GM06990 (cell line): ENCODE results near the gene NKD1.

Source experiments
- DNase-seq: peaks from one replicate; pipeline ENCODE4 v3.0.0-alpha.2; 2011; ENCODE audit not compliant: insufficient read length; ENCODE audit errors: extremely low read depth
- H3K27me3 ChIP-seq: replicated peaks from 2 replicates; pipeline ENCODE4 v1.6.0; 2011; ENCODE audit warnings: low read length; ENCODE audit not compliant: control insufficient read depth, insufficient read depth
- H3K36me3 ChIP-seq: 2 replicates; pipeline ENCODE4 v1.5.1; 2011; ENCODE audit warnings: low read length; ENCODE audit not compliant: control insufficient read depth, insufficient read depth
- H3K4me3 ChIP-seq: replicated peaks from 2 replicates; pipeline ENCODE4 v1.5.1; 2011; ENCODE audit warnings: low read depth, mild to moderate bottlenecking, control low read depth, low read length
- TF ChIP-seq, protein P1 (sequence below): IDR thresholded peaks from 2 replicates; pipeline ENCODE4 v1.5.1; 2011; ENCODE audit warnings: low read length, control low read depth, mild to moderate bottlenecking, inconsistent platforms; ENCODE audit not compliant: insufficient read depth, poor library complexity, severe bottlenecking

NKD1 gene

DNA sequence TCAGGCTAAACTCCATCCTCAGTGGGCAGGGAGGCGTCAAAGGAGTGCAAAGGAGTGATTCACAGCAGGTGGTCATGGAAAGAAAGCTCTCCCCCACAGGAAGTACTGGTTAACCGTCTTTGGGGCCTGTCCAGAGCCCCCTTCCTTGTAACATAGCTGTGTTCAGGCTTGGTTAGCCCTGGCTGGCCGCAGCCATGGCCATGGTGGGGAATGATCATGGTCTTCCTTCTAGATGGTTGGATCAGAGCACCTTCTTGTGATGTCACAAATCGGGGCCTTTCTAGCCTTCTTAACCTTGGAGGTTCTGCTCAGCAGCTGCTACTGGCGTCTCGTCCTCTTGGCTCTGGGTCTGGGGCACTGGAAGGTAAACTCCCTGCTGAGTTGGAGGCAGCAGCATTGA, 15.8 kb downstream of the NKD1 start:
- no peak overlapping the region for H3K4me3 ChIP-seq
- H3K27me3 ChIP-seq, result no peaks in the 10 kb centered on the region
- H3K36me3 ChIP-seq, result no peaks in the 10 kb centered on the region
- TF ChIP-seq, protein P1, sequence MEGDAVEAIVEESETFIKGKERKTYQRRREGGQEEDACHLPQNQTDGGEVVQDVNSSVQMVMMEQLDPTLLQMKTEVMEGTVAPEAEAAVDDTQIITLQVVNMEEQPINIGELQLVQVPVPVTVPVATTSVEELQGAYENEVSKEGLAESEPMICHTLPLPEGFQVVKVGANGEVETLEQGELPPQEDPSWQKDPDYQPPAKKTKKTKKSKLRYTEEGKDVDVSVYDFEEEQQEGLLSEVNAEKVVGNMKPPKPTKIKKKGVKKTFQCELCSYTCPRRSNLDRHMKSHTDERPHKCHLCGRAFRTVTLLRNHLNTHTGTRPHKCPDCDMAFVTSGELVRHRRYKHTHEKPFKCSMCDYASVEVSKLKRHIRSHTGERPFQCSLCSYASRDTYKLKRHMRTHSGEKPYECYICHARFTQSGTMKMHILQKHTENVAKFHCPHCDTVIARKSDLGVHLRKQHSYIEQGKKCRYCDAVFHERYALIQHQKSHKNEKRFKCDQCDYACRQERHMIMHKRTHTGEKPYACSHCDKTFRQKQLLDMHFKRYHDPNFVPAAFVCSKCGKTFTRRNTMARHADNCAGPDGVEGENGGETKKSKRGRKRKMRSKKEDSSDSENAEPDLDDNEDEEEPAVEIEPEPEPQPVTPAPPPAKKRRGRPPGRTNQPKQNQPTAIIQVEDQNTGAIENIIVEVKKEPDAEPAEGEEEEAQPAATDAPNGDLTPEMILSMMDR, result no peak
- DNase-seq, result no peak

DNA sequence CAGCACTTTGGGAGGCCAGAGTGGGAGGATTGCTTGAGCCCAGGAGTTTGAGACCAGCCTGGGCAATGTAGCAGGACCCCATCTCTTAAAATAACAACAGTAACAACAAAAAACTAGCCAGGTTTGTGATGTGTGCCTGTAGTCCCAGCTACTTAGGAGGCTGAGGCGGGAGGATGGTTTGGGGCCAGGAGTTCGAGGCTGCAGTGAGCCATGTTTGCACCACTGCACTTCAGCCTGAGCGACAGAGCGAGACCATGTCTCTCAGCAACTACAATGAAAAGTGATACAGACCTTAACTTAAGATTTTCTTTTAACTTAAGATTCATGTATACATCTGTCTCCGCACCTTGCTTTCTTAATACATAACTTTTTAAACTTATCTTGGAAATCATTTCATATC, 17.2 kb downstream of the NKD1 start:
- Histone ChIP-seq H3K4me3 (no peak overlapping the region), H3K27me3 (no peaks in the 10 kb centered on the region), H3K36me3 (no peaks in the 10 kb centered on the region)
- TF ChIP-seq, protein P1, result no peak
- DNase-seq, result no peak

DNA sequence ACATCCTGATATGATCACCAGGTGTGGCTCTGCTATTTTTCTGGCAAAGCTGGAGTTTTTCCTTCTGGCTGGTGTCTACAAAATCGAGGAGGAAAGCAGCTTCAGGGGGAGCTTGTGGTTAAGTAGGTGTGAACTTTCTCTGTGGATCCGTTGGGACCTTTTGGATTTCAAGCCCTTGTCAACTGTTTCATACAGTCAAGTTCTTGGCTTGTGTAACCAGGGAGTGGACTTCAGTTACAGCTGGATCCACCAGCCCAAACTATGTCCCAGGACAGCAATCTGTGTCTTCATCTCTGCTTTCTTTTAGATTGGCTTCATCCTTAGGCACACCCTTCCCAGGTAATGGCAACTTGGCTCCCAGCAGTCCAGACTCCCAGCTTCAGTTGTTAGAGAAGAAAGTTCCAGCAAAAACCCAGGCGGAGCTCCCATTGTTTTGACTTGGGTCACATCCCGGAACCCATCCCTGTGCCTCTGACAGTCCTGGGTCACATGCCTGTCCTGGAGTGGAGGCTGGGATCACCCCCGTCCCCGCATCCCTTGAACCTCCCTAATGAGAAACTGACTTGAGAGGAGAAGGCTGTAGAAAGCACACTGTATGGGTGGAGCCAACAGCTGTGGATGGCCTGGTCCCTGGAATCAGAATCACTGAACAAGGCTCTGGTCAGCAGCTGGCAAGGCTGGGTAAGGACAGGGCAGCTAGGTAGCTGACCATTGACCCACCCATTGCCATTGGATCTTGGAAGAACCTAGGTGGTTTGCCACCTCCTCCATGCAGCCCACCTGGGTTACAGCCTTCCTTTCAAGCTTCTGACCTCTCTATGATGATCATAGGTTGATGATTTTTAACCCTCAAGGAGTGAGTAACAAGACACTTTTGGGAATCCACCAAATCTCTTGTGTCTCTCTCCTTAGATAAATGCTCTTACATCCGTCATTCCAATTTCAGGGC, 18.1 kb downstream of the NKD1 start:
- Histone ChIP-seq H3K4me3 (no peak overlapping the region), H3K36me3 (no peaks in the 10 kb centered on the region), H3K27me3 (no peaks in the 10 kb centered on the region)
- TF ChIP-seq, protein P1, result no peak
- no peak for DNase-seq

DNA sequence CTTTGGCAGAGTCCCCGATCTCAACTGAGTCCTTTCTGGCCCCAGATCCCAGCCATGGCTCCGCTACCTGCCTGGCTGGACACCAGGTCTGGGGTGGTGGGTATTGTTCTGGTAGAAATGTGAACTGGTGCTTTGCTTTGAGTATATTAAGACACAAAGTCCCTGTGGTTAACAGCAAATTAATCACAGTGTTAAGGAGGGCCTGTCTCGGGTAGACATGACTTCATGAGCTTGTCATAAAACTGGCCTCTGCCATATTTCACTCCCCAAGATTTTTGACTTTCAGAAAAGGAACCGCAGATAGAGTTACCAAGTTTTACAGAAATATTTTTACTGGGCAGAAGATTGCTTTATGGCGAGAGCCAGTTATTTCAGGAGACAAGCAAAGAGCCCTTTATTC, 19.5 kb downstream of the NKD1 start:
- H3K27me3 ChIP-seq, result no peaks in the 10 kb centered on the region
- no peak overlapping the region for H3K4me3 ChIP-seq
- DNase-seq, result no peak
- TF ChIP-seq, protein P1, result no peak
- H3K36me3 ChIP-seq, result no peaks in the 10 kb centered on the region

DNA sequence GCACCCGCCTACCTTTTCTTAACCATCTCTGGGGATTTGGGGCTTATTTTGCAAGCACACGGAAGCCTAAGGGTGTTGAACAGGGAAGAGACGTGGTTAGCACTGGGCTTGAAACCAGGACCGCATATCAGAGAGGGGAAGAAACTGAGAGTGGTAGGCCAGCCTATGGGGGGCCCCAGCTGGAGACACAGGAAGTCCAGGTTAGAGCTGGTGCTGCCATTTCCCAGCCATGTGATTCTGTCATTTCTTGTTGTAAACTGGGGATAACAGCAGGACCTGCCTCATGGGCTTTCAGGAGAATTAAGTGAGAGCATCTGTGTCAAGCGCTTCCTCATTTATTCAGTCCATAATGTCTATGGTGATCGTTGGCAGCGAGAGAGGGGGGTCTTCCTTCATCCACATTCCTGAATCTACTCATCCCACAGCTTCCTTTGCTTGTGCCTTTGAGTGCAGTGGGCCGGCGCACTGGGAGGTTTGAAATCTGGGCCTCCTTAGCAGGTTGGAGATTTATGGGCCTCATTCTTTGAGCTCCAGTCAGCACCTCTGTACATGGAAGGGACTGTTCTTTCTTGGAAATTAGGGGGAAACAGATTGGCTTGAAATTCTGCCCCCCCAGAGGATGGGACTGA, 20.1 kb downstream of the NKD1 start:
- DNase-seq, result no peak
- H3K4me3 ChIP-seq, result no peak overlapping the region
- no peaks in the 10 kb centered on the region for H3K36me3 ChIP-seq
- no peaks in the 10 kb centered on the region for H3K27me3 ChIP-seq
- TF ChIP-seq, protein P1, result no peak
